ENCODE measurements around the gene FAM219B. TPM values are rescaled to one million over a fixed set of nuclear protein-coding genes. Genes with fewer than 3 reads are reported as not detected.

Gene FAM219B
- polyA plus RNA-seq, 1 experiment, result 38.2 TPM

DNA sequence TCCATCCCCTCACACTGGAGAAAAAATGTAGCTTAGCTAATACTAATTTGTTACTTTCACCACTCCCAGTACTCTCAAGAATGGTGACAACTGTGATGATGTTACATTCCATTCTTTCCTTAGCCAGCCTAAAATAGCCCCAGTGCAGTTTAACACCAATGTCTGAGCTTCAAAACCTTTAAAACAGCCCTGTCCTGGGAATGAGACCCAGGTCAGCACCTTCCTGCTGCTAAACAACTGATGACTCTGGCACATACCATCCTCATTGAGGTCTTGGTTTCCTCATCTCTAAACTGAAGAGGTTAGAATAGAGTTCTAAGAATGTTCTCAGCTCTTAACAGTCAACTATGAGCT is 37.3 kb downstream of the FAM219B start:
- DNase-seq (ENCODE audit: low read depth, low spot score), result no peak
- Histone ChIP-seq H3K27ac (ENCODE audit: low read depth, low read length) (no peak overlapping the region), H3K27me3 (ENCODE audit: control insufficient read depth, insufficient read depth, low read length) (no peaks in the 10 kb centered on the region), H3K9me3 (ENCODE audit: control insufficient read depth, insufficient read depth, low read length) (no peaks in the 10 kb centered on the region), H3K4me3 (ENCODE audit: low read depth, low read length) (no peak overlapping the region)
- TF ChIP-seq, protein P1, sequence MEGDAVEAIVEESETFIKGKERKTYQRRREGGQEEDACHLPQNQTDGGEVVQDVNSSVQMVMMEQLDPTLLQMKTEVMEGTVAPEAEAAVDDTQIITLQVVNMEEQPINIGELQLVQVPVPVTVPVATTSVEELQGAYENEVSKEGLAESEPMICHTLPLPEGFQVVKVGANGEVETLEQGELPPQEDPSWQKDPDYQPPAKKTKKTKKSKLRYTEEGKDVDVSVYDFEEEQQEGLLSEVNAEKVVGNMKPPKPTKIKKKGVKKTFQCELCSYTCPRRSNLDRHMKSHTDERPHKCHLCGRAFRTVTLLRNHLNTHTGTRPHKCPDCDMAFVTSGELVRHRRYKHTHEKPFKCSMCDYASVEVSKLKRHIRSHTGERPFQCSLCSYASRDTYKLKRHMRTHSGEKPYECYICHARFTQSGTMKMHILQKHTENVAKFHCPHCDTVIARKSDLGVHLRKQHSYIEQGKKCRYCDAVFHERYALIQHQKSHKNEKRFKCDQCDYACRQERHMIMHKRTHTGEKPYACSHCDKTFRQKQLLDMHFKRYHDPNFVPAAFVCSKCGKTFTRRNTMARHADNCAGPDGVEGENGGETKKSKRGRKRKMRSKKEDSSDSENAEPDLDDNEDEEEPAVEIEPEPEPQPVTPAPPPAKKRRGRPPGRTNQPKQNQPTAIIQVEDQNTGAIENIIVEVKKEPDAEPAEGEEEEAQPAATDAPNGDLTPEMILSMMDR (IDR thresholded peaks at IDR 0.05; ENCODE audit: low read depth, low read length), result no peak
- ChIA-PET POLR2A (interaction anchor here (0.7 to 1.2 kb wide), 2 partner anchors 12 to 27 kb away, joined by 3 to 4 read pairs; no protein-coding TSS in a partner anchor), CTCF (interaction anchor here (0.5 to 2.4 kb wide), 5 partner anchors 28 to 136 kb away, joined by 3 to 27 read pairs (median 6); no protein-coding TSS in a partner anchor)

DNA sequence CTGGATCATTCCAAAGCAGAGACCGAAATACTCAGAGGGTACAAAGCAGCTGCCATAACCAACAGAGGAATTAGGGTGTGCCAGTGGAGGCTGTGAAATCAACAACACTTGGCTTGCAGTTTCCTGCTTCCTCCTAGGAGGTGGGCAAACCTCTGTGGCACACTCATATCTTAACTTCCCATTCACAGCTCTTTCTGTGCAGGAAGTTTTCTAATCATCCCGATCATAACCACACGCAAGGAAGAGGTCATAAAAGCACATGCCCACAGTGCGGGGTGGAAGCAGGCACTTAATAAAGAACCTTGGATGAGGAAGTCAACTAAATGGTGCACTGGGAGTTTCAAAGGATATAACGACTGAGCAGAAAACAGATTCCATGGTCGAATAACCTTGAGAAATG is 38.6 kb downstream of the FAM219B start:
- DNase-seq (ENCODE audit: low read depth, low spot score), result no peak
- Histone ChIP-seq H3K4me3 (ENCODE audit: low read depth, low read length) (no peak overlapping the region), H3K27ac (ENCODE audit: low read depth, low read length) (no peak overlapping the region), H3K27me3 (ENCODE audit: control insufficient read depth, insufficient read depth, low read length) (no peaks in the 10 kb centered on the region), H3K9me3 (ENCODE audit: control insufficient read depth, insufficient read depth, low read length) (no peaks in the 10 kb centered on the region)
- TF ChIP-seq, protein P1 (IDR thresholded peaks at IDR 0.05; ENCODE audit: low read depth, low read length), result no peak
- CTCF ChIA-PET, result interaction anchor here (1.1 kb wide), 1 partner anchor 34 kb away, joined by 7 read pairs; no protein-coding TSS in a partner anchor
- POLR2A ChIA-PET, result no interaction called here

DNA sequence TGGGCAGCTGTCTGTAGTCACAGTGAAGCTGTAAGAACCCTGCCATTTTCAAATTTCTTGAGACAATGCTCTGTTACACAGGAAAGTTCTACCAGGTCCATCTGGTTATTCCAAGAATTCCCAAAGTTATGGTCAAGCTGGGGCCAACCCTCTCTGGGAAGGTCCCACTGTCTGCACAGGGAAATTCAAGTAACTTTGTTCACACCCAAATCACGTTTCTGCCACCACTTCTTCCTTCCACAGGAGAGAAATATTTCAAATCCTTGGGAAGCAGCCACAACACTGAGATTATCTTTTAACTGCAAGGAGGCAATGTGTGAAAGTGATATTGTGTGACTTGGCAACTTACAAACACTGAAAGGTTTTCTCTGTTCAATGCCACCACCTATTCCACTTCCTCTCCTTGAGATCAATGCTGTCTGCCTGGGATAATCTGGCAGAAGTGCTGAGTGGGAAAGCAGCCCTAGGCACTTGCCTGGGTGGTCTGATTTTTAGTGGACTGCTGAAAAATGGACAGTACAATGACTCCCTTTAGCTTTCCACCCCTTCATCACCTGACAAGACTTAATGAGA is 39.1 kb downstream of the FAM219B start:
- H3K9me3 ChIP-seq (ENCODE audit: control insufficient read depth, insufficient read depth, low read length), result no peaks in the 10 kb centered on the region
- H3K4me3 ChIP-seq (ENCODE audit: low read depth, low read length), result no peak overlapping the region
- ChIA-PET CTCF (interaction anchor here (1.1 kb wide), 1 partner anchor 34 kb away, joined by 7 read pairs; no protein-coding TSS in a partner anchor), POLR2A (no interaction called here)
- no peak overlapping the region for H3K27ac ChIP-seq (ENCODE audit: low read depth, low read length)
- no peak for DNase-seq (ENCODE audit: low read depth, low spot score)
- TF ChIP-seq, protein P1 (IDR thresholded peaks at IDR 0.05; ENCODE audit: low read depth, low read length), result no peak
- no peaks in the 10 kb centered on the region for H3K27me3 ChIP-seq (ENCODE audit: control insufficient read depth, insufficient read depth, low read length)

DNA sequence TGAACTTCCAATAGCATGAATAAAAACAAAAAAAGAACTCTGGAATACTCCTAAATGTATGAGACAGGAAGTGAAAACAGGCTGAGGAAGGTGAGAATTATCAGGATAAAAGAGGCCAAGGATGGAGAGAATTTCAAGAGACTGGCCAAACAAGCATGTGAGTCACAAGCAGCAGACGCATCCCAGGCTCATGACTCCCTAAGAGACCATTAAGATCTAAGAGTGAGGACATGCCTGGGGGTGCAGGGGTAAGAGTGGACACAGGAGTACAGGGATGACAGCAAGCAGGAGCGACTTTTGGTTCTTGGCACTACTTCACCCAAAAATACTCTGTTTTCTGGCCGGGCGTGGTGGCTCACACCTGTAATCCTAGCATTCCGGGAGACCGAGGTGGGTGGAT is 40.6 kb downstream of the FAM219B start:
- peak; percentile 48 for DNase-seq (ENCODE audit: low read depth, low spot score)
- CTCF ChIA-PET, result interaction anchor here (1.1 kb wide), 1 partner anchor 36 kb away, joined by 3 read pairs; no protein-coding TSS in a partner anchor

DNA sequence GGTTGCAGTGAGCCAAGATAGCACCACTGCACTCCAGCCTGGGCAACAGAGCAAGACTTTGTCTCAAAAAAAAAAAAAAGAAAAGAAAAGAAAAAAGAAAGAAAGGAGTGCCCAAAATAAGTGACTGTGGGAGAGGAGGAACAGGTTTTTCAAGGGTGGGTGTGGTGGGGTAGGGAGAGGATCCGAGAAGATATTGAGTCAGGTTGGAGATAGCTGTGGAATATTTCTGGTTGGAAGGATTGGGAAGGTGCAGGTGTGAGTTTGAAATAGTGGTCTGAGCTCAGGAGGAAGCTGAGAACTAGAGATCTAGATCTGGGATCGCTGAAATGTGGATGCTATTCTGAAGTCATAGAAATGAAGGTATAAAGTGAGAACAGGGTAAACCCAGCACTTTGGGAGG is 41.3 kb downstream of the FAM219B start:
- TF ChIP-seq, protein P1 (IDR thresholded peaks at IDR 0.05; ENCODE audit: low read depth, low read length), result no peak
- CTCF ChIA-PET, result interaction anchor here (0.7 kb wide), 1 partner anchor 23 kb away, joined by 3 read pairs; no protein-coding TSS in a partner anchor
- Histone ChIP-seq H3K27ac (ENCODE audit: low read depth, low read length) (no peak overlapping the region), H3K27me3 (ENCODE audit: control insufficient read depth, insufficient read depth, low read length) (no peaks in the 10 kb centered on the region), H3K4me3 (ENCODE audit: low read depth, low read length) (no peak overlapping the region), H3K9me3 (ENCODE audit: control insufficient read depth, insufficient read depth, low read length) (no peaks in the 10 kb centered on the region)
- POLR2A ChIA-PET, result interaction anchor here (0.6 to 0.7 kb wide), 2 partner anchors 37 to 40 kb away, joined by 4 to 6 read pairs; no protein-coding TSS in a partner anchor
- no peak for DNase-seq (ENCODE audit: low read depth, low spot score)

More for the DNA sequence above, 40.6 kb downstream of the FAM219B start:
- Histone ChIP-seq H3K4me3 (ENCODE audit: low read depth, low read length) (no peak overlapping the region), H3K27me3 (ENCODE audit: control insufficient read depth, insufficient read depth, low read length) (no peaks in the 10 kb centered on the region), H3K27ac (ENCODE audit: low read depth, low read length) (peak overlapping the region; percentile 66), H3K9me3 (ENCODE audit: control insufficient read depth, insufficient read depth, low read length) (no peaks in the 10 kb centered on the region)
- TF ChIP-seq, protein P1 (IDR thresholded peaks at IDR 0.05; ENCODE audit: low read depth, low read length), result no peak
- POLR2A ChIA-PET, result interaction anchor here (0.6 kb wide), 1 partner anchor 41 kb away, joined by 6 read pairs; no protein-coding TSS in a partner anchor

Data from AG04450 (cell line).